Measurements from ENCODE around the gene VAT1L. TPM values are rescaled to one million over a fixed set of nuclear protein-coding genes. Genes with fewer than 3 reads are reported as not detected.

The VAT1L gene
- total and polyA plus RNA-seq, 4 donors = 0.17 to 0.98 (median 0.26) TPM

- no peak for TF ChIP-seq RXRA (IDR thresholded peaks at IDR 0.05)
- no peak for TF ChIP-seq ATF3 (IDR thresholded peaks at IDR 0.05)
- no peak for TF ChIP-seq REST (IDR thresholded peaks at IDR 0.05)
- TF ChIP-seq TAF1 (conservative IDR thresholded peaks at IDR 0.05) = no peak
- TF ChIP-seq SP1 (IDR thresholded peaks at IDR 0.05) = no peak
- TF ChIP-seq RAD21 (IDR thresholded peaks at IDR 0.05) = no peak
- TF ChIP-seq, protein P1, sequence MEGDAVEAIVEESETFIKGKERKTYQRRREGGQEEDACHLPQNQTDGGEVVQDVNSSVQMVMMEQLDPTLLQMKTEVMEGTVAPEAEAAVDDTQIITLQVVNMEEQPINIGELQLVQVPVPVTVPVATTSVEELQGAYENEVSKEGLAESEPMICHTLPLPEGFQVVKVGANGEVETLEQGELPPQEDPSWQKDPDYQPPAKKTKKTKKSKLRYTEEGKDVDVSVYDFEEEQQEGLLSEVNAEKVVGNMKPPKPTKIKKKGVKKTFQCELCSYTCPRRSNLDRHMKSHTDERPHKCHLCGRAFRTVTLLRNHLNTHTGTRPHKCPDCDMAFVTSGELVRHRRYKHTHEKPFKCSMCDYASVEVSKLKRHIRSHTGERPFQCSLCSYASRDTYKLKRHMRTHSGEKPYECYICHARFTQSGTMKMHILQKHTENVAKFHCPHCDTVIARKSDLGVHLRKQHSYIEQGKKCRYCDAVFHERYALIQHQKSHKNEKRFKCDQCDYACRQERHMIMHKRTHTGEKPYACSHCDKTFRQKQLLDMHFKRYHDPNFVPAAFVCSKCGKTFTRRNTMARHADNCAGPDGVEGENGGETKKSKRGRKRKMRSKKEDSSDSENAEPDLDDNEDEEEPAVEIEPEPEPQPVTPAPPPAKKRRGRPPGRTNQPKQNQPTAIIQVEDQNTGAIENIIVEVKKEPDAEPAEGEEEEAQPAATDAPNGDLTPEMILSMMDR (IDR thresholded peaks at IDR 0.05; ENCODE audit: low read depth, low read length, missing input control) = no peak
- TF ChIP-seq JUND (IDR thresholded peaks at IDR 0.05) = no peak
- TF ChIP-seq GABPA (IDR thresholded peaks at IDR 0.05 in 1 of 2, conservative IDR thresholded peaks at IDR 0.05 in 1 of 2) = no peak
- TF ChIP-seq YY1 (IDR thresholded peaks at IDR 0.05) = no peak
- TF ChIP-seq HNF4G (IDR thresholded peaks at IDR 0.05) = no peak
- no peak for DNase-seq (ENCODE audit: low spot score)
- Histone ChIP-seq H3K27me3 (ENCODE audit: control insufficient read depth in 4 of 4, insufficient read depth in 4 of 4, low read length in 3 of 4) (peaks cover 0 to 2% (median 0%) of the 10 kb centered on the region in 4 donors), H3K4me1 (ENCODE audit: control insufficient read depth in 4 of 4, insufficient read depth in 4 of 4, low read length in 3 of 4) (no peaks in the 10 kb centered on the region), H3K27ac (ENCODE audit: low read depth in 1 of 2, low read length in 2 of 2) (no peak overlapping the region), H3K9ac (ENCODE audit: low read depth in 1 of 2, low read length in 2 of 2) (no peak overlapping the region), H3K9me3 (ENCODE audit: control insufficient read depth in 4 of 4, low read length in 3 of 4) (no peaks in the 10 kb centered on the region), H3K4me3 (ENCODE audit: low read depth in 1 of 3, low read length in 3 of 3) (no peak overlapping the region), H3K36me3 (ENCODE audit: control insufficient read depth in 4 of 4, insufficient read depth in 3 of 4, low read depth in 1 of 4, low read length in 3 of 4) (no peaks in the 10 kb centered on the region)
- WGBS = 83% methylated on average over 4 of the region's 4 CpGs
These were observed 156.8 kb downstream of the VAT1L start for GRCh38 chr16:77945126-77945525.

- no peaks in the 10 kb centered on the region for H3K9me3 ChIP-seq (ENCODE audit: control insufficient read depth in 4 of 4, low read length in 3 of 4)
- H3K27me3 ChIP-seq (ENCODE audit: control insufficient read depth in 4 of 4, insufficient read depth in 4 of 4, low read length in 3 of 4) = peaks cover 0 to 2% (median 0%) of the 10 kb centered on the region in 4 donors
- H3K4me3 ChIP-seq (ENCODE audit: low read depth in 1 of 3, low read length in 3 of 3) = no peak overlapping the region
- H3K36me3 ChIP-seq (ENCODE audit: control insufficient read depth in 4 of 4, insufficient read depth in 3 of 4, low read depth in 1 of 4, low read length in 3 of 4) = no peaks in the 10 kb centered on the region
- DNase-seq (ENCODE audit: low spot score) = no peak
- no peak overlapping the region for H3K27ac ChIP-seq (ENCODE audit: low read depth in 1 of 2, low read length in 2 of 2)
- WGBS = 50% methylated on average over 4 of the region's 4 CpGs
- H3K9ac ChIP-seq (ENCODE audit: low read depth in 1 of 2, low read length in 2 of 2) = no peak overlapping the region
- no peaks in the 10 kb centered on the region for H3K4me1 ChIP-seq (ENCODE audit: control insufficient read depth in 4 of 4, insufficient read depth in 4 of 4, low read length in 3 of 4)
- no peak for TF ChIP-seq JUND (IDR thresholded peaks at IDR 0.05)
- no peak for TF ChIP-seq FOXA1 (IDR thresholded peaks at IDR 0.05)
- no peak for TF ChIP-seq HNF4G (IDR thresholded peaks at IDR 0.05)
- no peak for TF ChIP-seq GABPA (IDR thresholded peaks at IDR 0.05 in 1 of 2, conservative IDR thresholded peaks at IDR 0.05 in 1 of 2)
- TF ChIP-seq EGR1 (IDR thresholded peaks at IDR 0.05; ENCODE audit: low read depth in 2 of 2) = no peak
- no peak for TF ChIP-seq ZBTB33 (IDR thresholded peaks at IDR 0.05)
- TF ChIP-seq FOXA2 (IDR thresholded peaks at IDR 0.05) = no peak
- TF ChIP-seq YY1 (IDR thresholded peaks at IDR 0.05) = no peak
- TF ChIP-seq ATF3 (IDR thresholded peaks at IDR 0.05) = no peak
- no peak for TF ChIP-seq RAD21 (IDR thresholded peaks at IDR 0.05)
- no peak for TF ChIP-seq MAX (IDR thresholded peaks at IDR 0.05)
- TF ChIP-seq NR2F2 (IDR thresholded peaks at IDR 0.05) = no peak
- no peak for TF ChIP-seq RXRA (IDR thresholded peaks at IDR 0.05)
- TF ChIP-seq HNF4A (conservative IDR thresholded peaks at IDR 0.05) = no peak
- TF ChIP-seq TAF1 (conservative IDR thresholded peaks at IDR 0.05) = no peak
- no peak for TF ChIP-seq SP1 (IDR thresholded peaks at IDR 0.05)
- TF ChIP-seq, protein P1 (IDR thresholded peaks at IDR 0.05; ENCODE audit: low read depth, low read length, missing input control) = no peak
These were observed 158.5 kb downstream of the VAT1L start for GRCh38 chr16:77946823-77947222.
